Endothelial cell of umbilical vein (primary cell): ENCODE measurements around the gene TRAF1. TPM values are rescaled to one million over a fixed set of nuclear protein-coding genes. Genes with fewer than 3 reads are reported as not detected.
"Not testable (repeated sequence)": the region's sequence is repeated elsewhere in the genome, so short reads cannot be mapped to it uniquely, and the experiment has no call there.

Experiments used
- BruUV-seq: library from RNA; stranded (reverse); fragments of 400-500 nt; replicated peaks from 2 replicates; lab custom pipeline; 2021; lab: Mats Ljungman, UMichigan
- CTCF ChIA-PET: fragments of 300-600, 350-600 bp; sonication (Branson Sonifier 250); formaldehyde crosslinking; loops from one replicate; lab custom pipeline; 2021; ENCODE audit warnings: antibody characterized with exemption, inconsistent platforms; lab: Charles Lee
- POLR2A ChIA-PET: fragments of 300-600, 350-600 bp; sonication (Branson Sonifier 250); formaldehyde crosslinking; loops from one replicate; lab custom pipeline; 2021; ENCODE audit warnings: antibody characterized with exemption, inconsistent platforms; lab: Charles Lee
- DNase-seq: peaks from one replicate; pipeline ENCODE4 v3.0.0-alpha.2; 2011; ENCODE audit warnings: low read depth, low spot score
- FAIRE-seq: peaks from 2 replicates; lab custom pipeline; 2011; peaks lifted over from hg19 to GRCh38; lab: Jason Lieb, UNC
- H2AFZ ChIP-seq: 2 replicates; pipeline ENCODE4 v1.6.0; 2012; ENCODE audit warnings: low read depth, low read length, control low read depth, inconsistent platforms
- H3K27ac ChIP-seq: 2 replicates; pipeline ENCODE4 v1.5.1; 2011; ENCODE audit warnings: low read depth, mild to moderate bottlenecking, control low read depth, low read length, moderate library complexity; ENCODE audit not compliant: insufficient read depth
- H3K27me3 ChIP-seq, 2 experiments: 2 replicates each; pipeline versions ENCODE4 v1.6.0 to v1.6.1; 2011; ENCODE audit warnings: low read length in 2 of 2, mixed read lengths in 1 of 2; ENCODE audit not compliant: control insufficient read depth in 2 of 2, insufficient read depth in 2 of 2
- H3K36me3 ChIP-seq, 2 experiments: 2 replicates in 1 of 2; 3 replicates in 1 of 2; pipeline ENCODE4 v1.5.1; 2011; ENCODE audit warnings: low read length in 2 of 2, mild to moderate bottlenecking in 1 of 2, moderate library complexity in 1 of 2; ENCODE audit not compliant: control insufficient read depth in 2 of 2, insufficient read depth in 2 of 2; ENCODE audit errors: extremely low read depth in 1 of 2
- H3K4me1 ChIP-seq: 3 replicates; pipeline ENCODE4 v1.5.1; 2011; ENCODE audit warnings: mild to moderate bottlenecking, low read length; ENCODE audit not compliant: control insufficient read depth, insufficient read depth; ENCODE audit errors: extremely low read depth
- H3K4me2 ChIP-seq: 2 replicates; pipeline ENCODE4 v1.6.1; 2011; ENCODE audit warnings: low read length, control low read depth, mixed read lengths; ENCODE audit not compliant: insufficient read depth
- H3K4me3 ChIP-seq, 3 experiments: fragments of 200-600 bp in 1 of 3; sonication (generic), shearing (Covaris generic) in 1 of 3; replicated peaks in 1 of 3; 2 replicates each; pipeline ENCODE4 v1.5.1; 2011 to 2016; ENCODE audit warnings: control low read depth in 3 of 3, low read length in 3 of 3, mild to moderate bottlenecking in 2 of 3, inconsistent platforms in 1 of 3, low read depth in 1 of 3, moderate library complexity in 1 of 3; ENCODE audit not compliant: insufficient read depth in 1 of 3
- H3K79me2 ChIP-seq: 2 replicates; pipeline ENCODE4 v1.6.0; 2012; ENCODE audit warnings: low read length, inconsistent platforms; ENCODE audit not compliant: control insufficient read depth, insufficient read depth
- H3K9ac ChIP-seq: replicated peaks from 2 replicates; pipeline ENCODE3; 2011; ENCODE audit warnings: low read length, control low read depth; ENCODE audit not compliant: insufficient read depth; ENCODE audit errors: extremely low read depth
- H3K9me1 ChIP-seq: replicated peaks from 3 replicates; pipeline ENCODE4 v1.6.0; 2011; ENCODE audit warnings: mild to moderate bottlenecking, low read length; ENCODE audit not compliant: control insufficient read depth, insufficient read depth; ENCODE audit errors: extremely low read depth
- H3K9me3 ChIP-seq: replicated peaks from 2 replicates; pipeline ENCODE4 v1.5.1; 2012; ENCODE audit warnings: low read length, inconsistent platforms; ENCODE audit not compliant: control insufficient read depth, insufficient read depth
- H4K20me1 ChIP-seq: replicated peaks from 2 replicates; pipeline ENCODE3; 2011; ENCODE audit warnings: mild to moderate bottlenecking, low read length; ENCODE audit not compliant: control insufficient read depth, insufficient read depth; ENCODE audit errors: extremely low read depth
- EZH2 ChIP-seq: IDR thresholded peaks from 2 replicates; pipeline ENCODE4 v1.6.1; 2012; ENCODE audit warnings: borderline replicate concordance, low read depth, mild to moderate bottlenecking, moderate library complexity, low read length, inconsistent platforms; ENCODE audit not compliant: severe bottlenecking
- FOS ChIP-seq: IDR thresholded peaks from 2 replicates; pipeline ENCODE4 v1.6.1; 2011; ENCODE audit warnings: mild to moderate bottlenecking, low read length, moderate library complexity, borderline replicate concordance; ENCODE audit not compliant: insufficient read depth
- GATA2 ChIP-seq: IDR thresholded peaks from 2 replicates; pipeline ENCODE4 v1.7.0; 2011; ENCODE audit warnings: low read depth, mild to moderate bottlenecking, moderate library complexity, mixed read lengths, low read length; ENCODE audit not compliant: insufficient read length, insufficient read depth
- JUN ChIP-seq: IDR thresholded peaks from 2 replicates; pipeline ENCODE4 v1.6.1; 2011; ENCODE audit warnings: borderline replicate concordance, low read depth; ENCODE audit not compliant: insufficient read length, insufficient read depth
- MYC ChIP-seq: IDR thresholded peaks from one replicate; pipeline ENCODE4 v1.6.1; 2011; ENCODE audit warnings: mild to moderate bottlenecking, low read depth, low read length
- POLR2A ChIP-seq: IDR thresholded peaks from 2 replicates; pipeline ENCODE4 v1.6.1; 2012; ENCODE audit warnings: low read depth, mild to moderate bottlenecking, control low read depth, low read length
- POLR2AphosphoS5 ChIP-seq: IDR thresholded peaks from 2 replicates; pipeline ENCODE4 v1.6.1; 2012; ENCODE audit warnings: low read depth, mild to moderate bottlenecking, control low read depth, low read length, moderate library complexity; ENCODE audit not compliant: insufficient read depth
- dilution Hi-C: fragments of 300-500 bp; cut with MboI; formaldehyde crosslinking; loops from one replicate; pipeline ENCODE4 v1.15.0; 2019; ENCODE audit warnings: low sequenced_read_pairs; ENCODE audit not compliant: extremely low pct_ligation_motif_present
- intact Hi-C: fragments of 100-400 bp; cut with micrococcal nuclease; formaldehyde crosslinking; loops from one replicate; pipeline ENCODE4 v1.10.0; 2022
- polyA plus RNA-seq, 4 experiments: library from polyadenylated mRNA; depleted of rRNA in 3 of 4; stranded (reverse) in 3 of 4; unstranded in 1 of 4; fragments of >200 nt; gene quantifications; 2 replicates each; pipeline versions ENCODE4 v1.2.1 to v1.2.3, GENCODE V29; 2011 to 2012; ENCODE audit warnings: missing spikeins in 1 of 4
- total RNA-seq: library from RNA; stranded (reverse); gene quantifications from 2 replicates; pipeline ENCODE4 v1.2.3, GENCODE V29; 2021
- TF ChIP-seq, protein P1 (sequence below), 2 donors: IDR thresholded peaks; 1 replicate in 1 of 2; 2 replicates in 1 of 2; pipeline ENCODE4 v1.5.1; 2011; ENCODE audit warnings: low read length in 2 of 2, mild to moderate bottlenecking in 2 of 2, moderate library complexity in 2 of 2, control low read depth in 1 of 2, inconsistent platforms in 1 of 2, low read depth in 1 of 2; ENCODE audit not compliant: insufficient read depth in 1 of 2; ENCODE audit errors: extremely low read depth in 1 of 2
- TF ChIP-seq, protein P2 (sequence below): IDR thresholded peaks from 2 replicates; pipeline ENCODE4 v1.6.1; 2011; ENCODE audit not compliant: insufficient read depth, insufficient read length

The TRAF1 gene
- total and polyA plus RNA-seq, 2 donors (not counting 3 experiments of a cell fraction or from before 2014, with no cell fraction given), result 2.0 to 2.6 TPM

DNA sequence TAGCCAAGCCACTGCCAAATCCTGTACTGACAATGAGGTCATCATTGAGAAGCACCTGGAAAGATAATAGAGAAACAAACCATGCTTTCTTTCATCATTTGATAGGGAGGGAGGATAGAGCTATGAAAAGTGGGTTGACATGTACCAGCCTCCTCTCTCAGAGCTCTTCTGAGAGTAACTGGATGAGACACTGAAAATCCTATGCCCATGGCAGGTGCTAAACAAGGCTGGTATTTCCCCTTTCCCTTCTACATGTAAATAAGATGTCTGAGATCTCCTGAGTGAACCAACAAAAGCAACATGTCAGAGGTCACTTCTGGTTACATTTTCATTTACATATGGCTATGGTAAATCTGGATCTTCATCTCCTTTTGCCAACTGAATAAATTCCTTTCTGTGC lies 45.3 kb upstream of the TRAF1 start:
- dilution Hi-C loops (no loop called here), intact Hi-C loops (no loop called here)
- no TSS peak for BruUV-seq
- no peaks in the 10 kb centered on the region for H4K20me1 ChIP-seq
- TF ChIP-seq POLR2A, result no peak
- TF ChIP-seq, protein P1, sequence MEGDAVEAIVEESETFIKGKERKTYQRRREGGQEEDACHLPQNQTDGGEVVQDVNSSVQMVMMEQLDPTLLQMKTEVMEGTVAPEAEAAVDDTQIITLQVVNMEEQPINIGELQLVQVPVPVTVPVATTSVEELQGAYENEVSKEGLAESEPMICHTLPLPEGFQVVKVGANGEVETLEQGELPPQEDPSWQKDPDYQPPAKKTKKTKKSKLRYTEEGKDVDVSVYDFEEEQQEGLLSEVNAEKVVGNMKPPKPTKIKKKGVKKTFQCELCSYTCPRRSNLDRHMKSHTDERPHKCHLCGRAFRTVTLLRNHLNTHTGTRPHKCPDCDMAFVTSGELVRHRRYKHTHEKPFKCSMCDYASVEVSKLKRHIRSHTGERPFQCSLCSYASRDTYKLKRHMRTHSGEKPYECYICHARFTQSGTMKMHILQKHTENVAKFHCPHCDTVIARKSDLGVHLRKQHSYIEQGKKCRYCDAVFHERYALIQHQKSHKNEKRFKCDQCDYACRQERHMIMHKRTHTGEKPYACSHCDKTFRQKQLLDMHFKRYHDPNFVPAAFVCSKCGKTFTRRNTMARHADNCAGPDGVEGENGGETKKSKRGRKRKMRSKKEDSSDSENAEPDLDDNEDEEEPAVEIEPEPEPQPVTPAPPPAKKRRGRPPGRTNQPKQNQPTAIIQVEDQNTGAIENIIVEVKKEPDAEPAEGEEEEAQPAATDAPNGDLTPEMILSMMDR (IDR thresholded peaks at IDR 0.05; ENCODE audit: extremely low read depth in 1 of 2, insufficient read depth in 1 of 2, low read depth in 1 of 2, low read length in 2 of 2), result no peak
- no peak for TF ChIP-seq FOS
- TF ChIP-seq EZH2, result no peak
- TF ChIP-seq POLR2AphosphoS5, result no peak
- no peak for TF ChIP-seq GATA2
- TF ChIP-seq JUN, result no peak
- TF ChIP-seq, protein P2, sequence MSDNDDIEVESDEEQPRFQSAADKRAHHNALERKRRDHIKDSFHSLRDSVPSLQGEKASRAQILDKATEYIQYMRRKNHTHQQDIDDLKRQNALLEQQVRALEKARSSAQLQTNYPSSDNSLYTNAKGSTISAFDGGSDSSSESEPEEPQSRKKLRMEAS, result no peak
- TF ChIP-seq MYC, result no peak
- no peaks in the 10 kb centered on the region for H3K4me1 ChIP-seq
- ChIA-PET POLR2A (no interaction called here), CTCF (interaction anchor here (0.6 to 1.4 kb wide), 3 partner anchors 9 to 88 kb away, joined by 3 to 7 read pairs (median 4); no protein-coding TSS in a partner anchor)
- H3K4me2 ChIP-seq, result no peak overlapping the region
- no peak overlapping the region for H2AFZ ChIP-seq
- H3K9me3 ChIP-seq, result no peaks in the 10 kb centered on the region
- no peaks in the 10 kb centered on the region for H3K36me3 ChIP-seq
- H3K9ac ChIP-seq, result no peak overlapping the region
- H3K4me3 ChIP-seq, result no peak overlapping the region
- H3K9me1 ChIP-seq, result no peaks in the 10 kb centered on the region
- H3K27ac ChIP-seq, result no peak overlapping the region
- H3K79me2 ChIP-seq, result no peaks in the 10 kb centered on the region
- no peaks in the 10 kb centered on the region for H3K27me3 ChIP-seq
- FAIRE-seq (no peak), DNase-seq (no peak)

DNA sequence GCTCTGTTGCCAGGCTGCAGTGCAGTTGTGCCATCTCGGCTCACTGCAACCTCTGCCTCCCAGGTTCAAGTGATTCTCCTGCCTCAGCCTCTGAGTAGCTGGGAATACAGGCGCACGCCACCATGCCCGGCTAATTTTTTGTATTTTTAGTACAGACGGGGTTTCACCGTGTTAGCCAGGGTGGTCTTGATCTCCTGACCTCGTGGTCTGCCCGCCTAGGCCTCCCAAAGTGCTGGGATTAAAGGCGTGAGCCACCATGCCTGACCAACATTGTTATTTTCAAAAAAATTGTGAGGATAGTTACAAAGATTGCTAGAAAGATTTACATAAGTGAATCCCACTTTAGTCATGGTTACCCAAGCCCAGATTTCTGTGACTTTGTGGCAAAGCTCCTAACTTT lies 44.9 kb upstream of the TRAF1 start:
- H3K4me2 ChIP-seq, POLR2A ChIA-PET, H3K27me3 ChIP-seq, FAIRE-seq, H3K9me1 ChIP-seq, DNase-seq, H3K4me1 ChIP-seq, H4K20me1 ChIP-seq, H3K79me2 ChIP-seq, dilution Hi-C loops, H3K36me3 ChIP-seq, H2AFZ ChIP-seq, BruUV-seq, H3K4me3 ChIP-seq, H3K9ac ChIP-seq, intact Hi-C loops, H3K9me3 ChIP-seq, H3K27ac ChIP-seq: not testable (repeated sequence)
- CTCF ChIA-PET, result interaction anchor here (0.6 to 1.4 kb wide), 3 partner anchors 10 to 89 kb away, joined by 3 to 7 read pairs (median 4); no protein-coding TSS in a partner anchor
